Glutamatergic neuron (in vitro differentiated cells): ENCODE measurements around the gene KLHL40. TPM values are rescaled to one million over a fixed set of nuclear protein-coding genes. Genes with fewer than 3 reads are reported as not detected.

Experiments
- DNase-seq: peaks from one replicate; pipeline ENCODE4 v3.0.0; 2022
- H3K27ac Mint-ChIP-seq: one replicate; pipeline ENCODE4 v1.8.0; 2020; ENCODE audit warnings: mild to moderate bottlenecking, mixed read lengths, inconsistent platforms; ENCODE audit not compliant: unreplicated experiment
- H3K27me3 Mint-ChIP-seq: one replicate; pipeline ENCODE4 v1.8.0; 2020; ENCODE audit warnings: mild to moderate bottlenecking, moderate library complexity, mixed read lengths, inconsistent platforms; ENCODE audit not compliant: unreplicated experiment
- H3K36me3 Mint-ChIP-seq: one replicate; pipeline ENCODE4 v1.8.0; 2020; ENCODE audit warnings: mild to moderate bottlenecking, mixed read lengths, inconsistent platforms; ENCODE audit not compliant: unreplicated experiment
- H3K4me1 Mint-ChIP-seq: one replicate; pipeline ENCODE4 v1.8.0; 2020; ENCODE audit warnings: mild to moderate bottlenecking, low read depth, mixed read lengths, inconsistent platforms; ENCODE audit not compliant: unreplicated experiment
- H3K4me3 Mint-ChIP-seq: one replicate; pipeline ENCODE4 v1.8.0; 2020; ENCODE audit warnings: mild to moderate bottlenecking, mixed read lengths, inconsistent platforms; ENCODE audit not compliant: unreplicated experiment
- H3K9me3 Mint-ChIP-seq: one replicate; pipeline ENCODE4 v1.8.0; 2020; ENCODE audit warnings: mild to moderate bottlenecking, moderate library complexity, mixed read lengths, inconsistent platforms; ENCODE audit not compliant: unreplicated experiment
- CTCF ChIP-seq: fragments of 200-600 bp; sonication (generic); IDR thresholded peaks from one replicate; pipeline ENCODE4 v1.5.0; 2021; ENCODE audit not compliant: partially characterized antibody, unreplicated experiment
- total RNA-seq: library from RNA; stranded (reverse); fragmentation: NEBNext Ultra II Directional; extraction: Animal tissue kit (Norgen Biotek cat#: 25700); gene quantifications from one replicate; pipeline ENCODE4 v1.2.1, GENCODE V29; 2021; ENCODE audit not compliant: unreplicated experiment

Gene KLHL40
- total RNA-seq, 1 donor from 2014 or later = 0.44 TPM

DNA sequence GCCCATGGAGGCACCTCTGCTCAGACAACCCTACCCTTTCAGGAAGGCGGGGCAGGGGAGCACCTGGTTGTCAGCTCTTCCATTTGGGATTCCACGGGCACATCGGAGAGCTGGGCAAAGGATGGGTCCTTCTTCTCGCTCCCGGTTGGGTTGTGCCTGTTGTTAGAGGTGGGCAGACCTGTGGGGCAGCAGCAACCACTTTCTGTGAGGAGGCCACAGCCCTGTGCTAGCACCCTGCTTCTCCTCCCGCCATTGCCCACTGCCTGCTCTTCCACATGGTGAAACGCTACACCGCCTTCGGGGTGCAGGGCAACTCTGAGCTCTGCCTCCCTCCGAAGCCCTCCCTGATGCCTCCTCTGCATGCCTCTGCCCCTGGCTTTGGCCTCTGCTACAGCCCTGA lies 24.3 kb downstream of the KLHL40 start:
- H3K4me3 Mint-ChIP-seq = no peak overlapping the region
- no peaks in the 10 kb centered on the region for H3K4me1 Mint-ChIP-seq
- DNase-seq = no peak
- no peak overlapping the region for H3K27ac Mint-ChIP-seq
- no peaks in the 10 kb centered on the region for H3K27me3 Mint-ChIP-seq
- H3K9me3 Mint-ChIP-seq = peaks cover 6% of the 10 kb centered on the region
- no peak for TF ChIP-seq CTCF
- H3K36me3 Mint-ChIP-seq = no peaks in the 10 kb centered on the region

DNA sequence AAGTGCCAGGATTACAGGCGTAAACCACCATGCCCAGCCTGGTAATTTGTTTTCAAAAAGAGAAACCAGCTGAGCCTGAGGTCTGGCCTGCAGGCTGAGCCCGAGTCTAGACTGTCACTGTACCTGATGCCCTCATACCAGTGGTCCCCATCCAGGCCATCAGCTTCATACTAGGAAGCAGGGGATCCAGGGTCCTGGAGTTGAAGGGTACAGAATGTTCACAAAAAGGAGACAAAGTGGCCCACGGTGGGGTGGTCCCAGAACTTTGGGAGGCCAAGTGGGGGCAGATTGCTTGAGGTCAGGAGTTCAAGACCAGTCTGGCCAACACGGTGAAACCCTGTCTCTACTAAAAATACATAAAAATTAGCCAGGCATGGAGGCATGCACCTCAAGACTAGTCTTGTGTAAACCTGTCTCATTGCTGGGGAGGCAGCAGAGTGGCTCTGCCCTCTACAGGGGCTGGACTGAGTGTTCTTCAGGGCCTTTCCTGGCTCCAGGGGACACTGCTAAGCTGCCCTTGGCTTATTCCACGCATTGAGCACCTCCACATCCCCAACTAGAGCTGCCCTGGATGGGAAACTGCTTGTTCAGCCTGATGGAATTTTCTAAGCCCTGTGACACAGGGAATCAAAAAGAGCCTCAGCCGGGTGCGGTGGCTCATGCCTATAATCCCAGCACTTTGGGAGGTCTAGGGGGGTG lies 25.1 kb downstream of the KLHL40 start:
- Mint-ChIP-seq H3K27me3 (no peaks in the 10 kb centered on the region), H3K36me3 (no peaks in the 10 kb centered on the region), H3K27ac (no peak overlapping the region), H3K9me3 (peaks cover 5% of the 10 kb centered on the region), H3K4me1 (no peaks in the 10 kb centered on the region), H3K4me3 (no peak overlapping the region)
- no peak for DNase-seq
- no peak for TF ChIP-seq CTCF

GRCh38 chr3:42711491-42712343 lies 26.4 kb downstream of the KLHL40 start:
- no peak for DNase-seq

GRCh38 chr3:42712344-42712648 lies 27.0 kb downstream of the KLHL40 start:
- Mint-ChIP-seq H3K27me3 (no peaks in the 10 kb centered on the region), H3K36me3 (no peaks in the 10 kb centered on the region), H3K9me3 (peaks cover 3% of the 10 kb centered on the region), H3K4me3 (no peak overlapping the region), H3K27ac (no peak overlapping the region), H3K4me1 (no peaks in the 10 kb centered on the region)
- DNase-seq = no peak
- no peak for TF ChIP-seq CTCF

More at GRCh38 chr3:42711491-42712343, 26.4 kb downstream of the KLHL40 start:
- Mint-ChIP-seq H3K4me3 (no peak overlapping the region), H3K36me3 (no peaks in the 10 kb centered on the region), H3K27ac (no peak overlapping the region), H3K27me3 (no peaks in the 10 kb centered on the region), H3K9me3 (peaks cover 5% of the 10 kb centered on the region), H3K4me1 (no peaks in the 10 kb centered on the region)
- no peak for TF ChIP-seq CTCF

GRCh38 chr3:42712688-42713372 lies 27.5 kb downstream of the KLHL40 start:
- Mint-ChIP-seq H3K4me1 (no peaks in the 10 kb centered on the region), H3K9me3 (peaks cover 3% of the 10 kb centered on the region), H3K27me3 (no peaks in the 10 kb centered on the region), H3K36me3 (no peaks in the 10 kb centered on the region), H3K27ac (no peak overlapping the region), H3K4me3 (no peak overlapping the region)
- no peak for TF ChIP-seq CTCF
- DNase-seq = no peak
